HCT116 (cell line): ENCODE results near the gene KIRREL1. TPM values are rescaled to one million over a fixed set of nuclear protein-coding genes. Genes with fewer than 3 reads are reported as not detected.

Source experiments
- ATAC-seq: fragments of 200-7000 bp; cut with Tn5 transposase; 2 replicates; pipeline ENCODE4 v1.9.1; 2020; ENCODE audit warnings: mild to moderate bottlenecking, moderate library complexity
- BruUV-seq: library from RNA; stranded (reverse); fragments of 400-500 nt; replicated peaks from 2 replicates; lab custom pipeline; 2021; lab: Mats Ljungman, UMichigan
- CTCF ChIA-PET: fragments of 300-600 bp; sonication (Branson Sonifier 250); formaldehyde crosslinking; loops from one replicate; lab custom pipeline; 2021; ENCODE audit warnings: antibody characterized with exemption; lab: Charles Lee
- POLR2A ChIA-PET: fragments of 300-600, 350-600 bp; sonication (Branson Sonifier 250); formaldehyde crosslinking; loops from one replicate; lab custom pipeline; 2021; ENCODE audit warnings: antibody characterized with exemption; lab: Charles Lee
- RAD21 ChIA-PET, 2 experiments: fragments of 300-600 bp; sonication (Branson Sonifier 250); formaldehyde crosslinking; loops; one replicate each; lab custom pipeline; 2023; ENCODE audit warnings: low total read pairs in 2 of 2; ENCODE audit not compliant: uncharacterized antibody in 2 of 2, unreplicated experiment in 2 of 2, low non-redundant PET in 1 of 2; lab: Charles Lee
- DNase-seq: peaks from one replicate; pipeline ENCODE4 v3.0.0-alpha.2; 2010; ENCODE audit warnings: low read depth, low spot score
- H2AFZ ChIP-seq: fragments of 200-600 bp; shearing (Covaris generic), sonication (generic); 2 replicates; pipeline ENCODE4 v1.6.1; 2017; ENCODE audit warnings: low read depth, mixed run types, mixed read lengths, antibody characterized with exemption, low read length; ENCODE audit not compliant: poor library complexity, severe bottlenecking
- H3K27ac ChIP-seq: 2 replicates; pipeline ENCODE4 v1.5.1; 2012; ENCODE audit warnings: low read depth, low read length
- H3K27me3 ChIP-seq: fragments of 200-600 bp; sonication (generic); 2 replicates; pipeline ENCODE4 v1.6.1; 2016; ENCODE audit warnings: mixed run types, low read length, mixed read lengths; ENCODE audit not compliant: insufficient read depth
- H3K36me3 ChIP-seq, 2 experiments: fragments of 200-500 bp in 1 of 2; fragments of 200-600 bp in 1 of 2; sonication (Bioruptor generic) in 1 of 2; sonication (generic) in 1 of 2; 2 replicates each; pipeline versions ENCODE4 v1.5.1 to v1.6.1; 2014 to 2016; ENCODE audit warnings: low read length in 2 of 2, inconsistent platforms in 1 of 2, mixed read lengths in 1 of 2, mixed run types in 1 of 2; ENCODE audit not compliant: insufficient read depth in 2 of 2, control insufficient read depth in 1 of 2
- H3K4me1 ChIP-seq, 2 experiments: fragments of 200-600 bp in 1 of 2; sonication (generic) in 1 of 2; 2 replicates each; pipeline versions ENCODE4 v1.5.1 to v1.6.1; 2012 to 2017; ENCODE audit warnings: low read length in 2 of 2, inconsistent platforms in 1 of 2, mild to moderate bottlenecking in 1 of 2, mixed read lengths in 1 of 2, mixed run types in 1 of 2, moderate library complexity in 1 of 2; ENCODE audit not compliant: insufficient read depth in 2 of 2, control insufficient read depth in 1 of 2
- H3K4me2 ChIP-seq: fragments of 200-600 bp; sonication (generic); 2 replicates; pipeline ENCODE4 v1.6.1; 2017; ENCODE audit warnings: mixed run types, low read length, mixed read lengths
- H3K4me3 ChIP-seq, 2 experiments: fragments of 200-600 bp in 1 of 2; sonication (generic) in 1 of 2; replicated peaks in 1 of 2; 2 replicates each; pipeline ENCODE4 v1.5.1; 2011 to 2016; ENCODE audit warnings: low read length in 2 of 2, control low read depth in 1 of 2, low read depth in 1 of 2, mild to moderate bottlenecking in 1 of 2, mixed read lengths in 1 of 2, mixed run types in 1 of 2
- H3K79me2 ChIP-seq: fragments of 200-600 bp; sonication (generic); 2 replicates; pipeline ENCODE4 v1.6.1; 2017; ENCODE audit warnings: mild to moderate bottlenecking, mixed run types, low read length, moderate library complexity, mixed read lengths; ENCODE audit not compliant: insufficient read depth
- H3K9ac ChIP-seq: fragments of 200-600 bp; sonication (generic); 2 replicates; pipeline ENCODE4 v1.6.1; 2016; ENCODE audit warnings: low read length, mixed read lengths
- H3K9me2 ChIP-seq: fragments of 200-600 bp; sonication (generic), shearing (Covaris generic); 2 replicates; pipeline ENCODE4 v1.6.1; 2017; ENCODE audit warnings: mixed run types, mild to moderate bottlenecking, moderate library complexity; ENCODE audit not compliant: insufficient read depth
- H3K9me3 ChIP-seq, 2 experiments: fragments of 200-500 bp in 1 of 2; fragments of 200-600 bp in 1 of 2; sonication (Bioruptor generic) in 1 of 2; sonication (generic) in 1 of 2; 2 replicates each; pipeline ENCODE4 v1.6.1; 2014 to 2017; ENCODE audit warnings: low read length in 2 of 2, mixed read lengths in 2 of 2, inconsistent platforms in 1 of 2, low read depth in 1 of 2, mild to moderate bottlenecking in 1 of 2, mixed run types in 1 of 2, moderate library complexity in 1 of 2; ENCODE audit not compliant: control insufficient read depth in 1 of 2, insufficient read depth in 1 of 2
- H4K20me1 ChIP-seq: fragments of 200-600 bp; sonication (generic), shearing (Covaris generic); 2 replicates; pipeline ENCODE4 v1.6.1; 2017; ENCODE audit warnings: mixed run types, mild to moderate bottlenecking, moderate library complexity; ENCODE audit not compliant: insufficient read depth
- CBX3 ChIP-seq: IDR thresholded peaks from 2 replicates; pipeline ENCODE4 v1.6.1; 2012; ENCODE audit warnings: low read depth
- CEBPB ChIP-seq: IDR thresholded peaks from 2 replicates; pipeline ENCODE4 v1.6.1; 2012; ENCODE audit warnings: low read depth
- CTCF ChIP-seq, 3 experiments: fragments of 200-600 bp in 1 of 3; sonication (generic) in 1 of 3; IDR thresholded peaks in 2 of 3; conservative IDR thresholded peaks in 1 of 3; 2 replicates each; pipeline ENCODE4 v1.5.1; 2012 to 2017; ENCODE audit warnings: low read depth in 2 of 3, low read length in 2 of 3, antibody characterized with exemption in 1 of 3, borderline replicate concordance in 1 of 3, control low read depth in 1 of 3, mild to moderate bottlenecking in 1 of 3, mixed read lengths in 1 of 3, mixed run types in 1 of 3, moderate library complexity in 1 of 3; ENCODE audit not compliant: insufficient read depth in 1 of 3
- EGR1 ChIP-seq: IDR thresholded peaks from 2 replicates; pipeline ENCODE4 v1.6.1; 2012; ENCODE audit warnings: low read depth
- EZH2 ChIP-seq: fragments of 200-600 bp; sonication (generic); IDR thresholded peaks from 2 replicates; pipeline ENCODE4 v1.6.1; 2017; ENCODE audit warnings: antibody characterized with exemption, mixed run types
- EZH2phosphoT487 ChIP-seq: fragments of 200-600 bp; IDR thresholded peaks from 2 replicates; pipeline ENCODE4 v1.6.1; 2018; ENCODE audit warnings: antibody characterized with exemption, borderline replicate concordance
- JUND ChIP-seq: IDR thresholded peaks from 2 replicates; pipeline ENCODE4 v1.6.1; 2012
- MAX ChIP-seq: IDR thresholded peaks from 2 replicates; pipeline ENCODE4 v1.6.1; 2012
- POLR2A ChIP-seq: IDR thresholded peaks from 2 replicates; pipeline ENCODE4 v1.7.0; 2011; ENCODE audit warnings: borderline replicate concordance; ENCODE audit not compliant: insufficient read depth, insufficient read length; ENCODE audit errors: extremely low read depth
- POLR2AphosphoS5 ChIP-seq: IDR thresholded peaks from 2 replicates; pipeline ENCODE4 v1.6.1; 2011; ENCODE audit warnings: mild to moderate bottlenecking, low read depth, low read length, moderate library complexity
- RAD21 ChIP-seq: IDR thresholded peaks from 2 replicates; pipeline ENCODE4 v1.6.1; 2012; ENCODE audit warnings: low read depth, mild to moderate bottlenecking
- SIN3A ChIP-seq: IDR thresholded peaks from 2 replicates; pipeline ENCODE4 v1.6.1; 2012; ENCODE audit warnings: low read depth
- SP1 ChIP-seq: IDR thresholded peaks from 2 replicates; pipeline ENCODE4 v1.6.1; 2012; ENCODE audit warnings: low read depth
- SRF ChIP-seq: IDR thresholded peaks from 2 replicates; pipeline ENCODE4 v1.6.1; 2012; ENCODE audit warnings: low read depth
- TCF7L2 ChIP-seq: IDR thresholded peaks from 2 replicates; pipeline ENCODE4 v1.7.0; 2011; ENCODE audit warnings: borderline replicate concordance, inconsistent platforms; ENCODE audit not compliant: insufficient read depth, insufficient read length; ENCODE audit errors: extremely low read depth
- YY1 ChIP-seq: IDR thresholded peaks from 2 replicates; pipeline ENCODE4 v1.6.1; 2011; ENCODE audit warnings: low read length, low read depth, moderate library complexity, mild to moderate bottlenecking; ENCODE audit not compliant: insufficient replicate concordance; ENCODE audit errors: extremely low read depth
- ZFX ChIP-seq: fragments of 450-650 bp; IDR thresholded peaks from 2 replicates; pipeline ENCODE4 v1.6.1; 2017
- ZNF274 ChIP-seq: fragments of 200-500 bp; sonication (Bioruptor generic); IDR thresholded peaks from 2 replicates; pipeline ENCODE4 v1.6.1; 2014; ENCODE audit warnings: mild to moderate bottlenecking, low read depth, low read length, inconsistent platforms
- intact Hi-C: fragments of 100-400 bp; cut with micrococcal nuclease; formaldehyde crosslinking; loops from 2 replicates; pipeline ENCODE4 v1.10.0; 2022
- total RNA-seq: library from RNA; stranded (reverse); gene quantifications from one replicate; pipeline ENCODE4 v1.2.1, GENCODE V29; 2021; ENCODE audit not compliant: unreplicated experiment
- TF ChIP-seq, protein P1 (sequence below): IDR thresholded peaks from 2 replicates; pipeline ENCODE4 v1.6.1; 2012; ENCODE audit warnings: low read depth
- TF ChIP-seq, protein P2 (sequence below): IDR thresholded peaks from 2 replicates; pipeline ENCODE4 v1.6.1; 2011; ENCODE audit warnings: mild to moderate bottlenecking, low read length, moderate library complexity; ENCODE audit not compliant: insufficient replicate concordance; ENCODE audit errors: extremely low read depth

KIRREL1 gene
- total RNA-seq, 1 experiment from 2014 or later: 20.0 TPM

DNA sequence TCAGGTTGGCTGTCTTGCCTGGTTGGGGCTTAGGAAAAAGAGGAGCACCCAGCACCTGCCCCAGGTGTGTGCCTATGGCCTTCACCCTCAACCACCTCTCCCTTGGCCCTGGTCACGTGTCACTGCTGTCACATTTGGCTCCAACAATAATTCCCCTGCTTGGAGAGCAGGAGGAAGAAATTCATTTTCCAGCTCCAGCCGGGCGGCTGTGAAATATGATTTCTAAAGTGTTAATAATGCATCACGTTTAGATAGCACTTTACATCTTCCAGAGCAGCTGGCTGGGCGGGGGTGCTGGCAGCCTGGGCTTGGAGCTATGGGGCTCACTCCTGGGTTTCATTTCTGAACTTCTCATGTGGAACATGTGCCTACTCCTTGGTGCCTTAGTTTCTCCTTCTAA, 63.1 kb downstream of the KIRREL1 start:
- H3K79me2 ChIP-seq: peaks cover 6% of the 10 kb centered on the region; the same call in 1 of the 2 replicates
- no peak overlapping the region for H3K4me2 ChIP-seq
- ATAC-seq (no peak), DNase-seq (no peak)
- H2AFZ ChIP-seq: no peak overlapping the region
- H3K36me3 ChIP-seq: no peaks in the 10 kb centered on the region
- no peak overlapping the region for H3K4me3 ChIP-seq
- POLR2A ChIA-PET: interaction anchor here (0.6 kb wide), 1 partner anchor 66 kb away, joined by 3 read pairs; no protein-coding TSS in a partner anchor
- H3K9ac ChIP-seq: no peak overlapping the region
- BruUV-seq: no TSS peak
- RAD21 ChIA-PET: no interaction called here
- no peak for TF ChIP-seq RAD21
- TF ChIP-seq CEBPB: no peak
- no peak for TF ChIP-seq SP1
- TF ChIP-seq TCF7L2: no peak
- no peak for TF ChIP-seq MAX
- TF ChIP-seq POLR2AphosphoS5: no peak
- TF ChIP-seq, protein P1, sequence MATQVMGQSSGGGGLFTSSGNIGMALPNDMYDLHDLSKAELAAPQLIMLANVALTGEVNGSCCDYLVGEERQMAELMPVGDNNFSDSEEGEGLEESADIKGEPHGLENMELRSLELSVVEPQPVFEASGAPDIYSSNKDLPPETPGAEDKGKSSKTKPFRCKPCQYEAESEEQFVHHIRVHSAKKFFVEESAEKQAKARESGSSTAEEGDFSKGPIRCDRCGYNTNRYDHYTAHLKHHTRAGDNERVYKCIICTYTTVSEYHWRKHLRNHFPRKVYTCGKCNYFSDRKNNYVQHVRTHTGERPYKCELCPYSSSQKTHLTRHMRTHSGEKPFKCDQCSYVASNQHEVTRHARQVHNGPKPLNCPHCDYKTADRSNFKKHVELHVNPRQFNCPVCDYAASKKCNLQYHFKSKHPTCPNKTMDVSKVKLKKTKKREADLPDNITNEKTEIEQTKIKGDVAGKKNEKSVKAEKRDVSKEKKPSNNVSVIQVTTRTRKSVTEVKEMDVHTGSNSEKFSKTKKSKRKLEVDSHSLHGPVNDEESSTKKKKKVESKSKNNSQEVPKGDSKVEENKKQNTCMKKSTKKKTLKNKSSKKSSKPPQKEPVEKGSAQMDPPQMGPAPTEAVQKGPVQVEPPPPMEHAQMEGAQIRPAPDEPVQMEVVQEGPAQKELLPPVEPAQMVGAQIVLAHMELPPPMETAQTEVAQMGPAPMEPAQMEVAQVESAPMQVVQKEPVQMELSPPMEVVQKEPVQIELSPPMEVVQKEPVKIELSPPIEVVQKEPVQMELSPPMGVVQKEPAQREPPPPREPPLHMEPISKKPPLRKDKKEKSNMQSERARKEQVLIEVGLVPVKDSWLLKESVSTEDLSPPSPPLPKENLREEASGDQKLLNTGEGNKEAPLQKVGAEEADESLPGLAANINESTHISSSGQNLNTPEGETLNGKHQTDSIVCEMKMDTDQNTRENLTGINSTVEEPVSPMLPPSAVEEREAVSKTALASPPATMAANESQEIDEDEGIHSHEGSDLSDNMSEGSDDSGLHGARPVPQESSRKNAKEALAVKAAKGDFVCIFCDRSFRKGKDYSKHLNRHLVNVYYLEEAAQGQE: no peak
- no peak for TF ChIP-seq ZNF274
- TF ChIP-seq SRF: no peak
- TF ChIP-seq ZFX: no peak
- TF ChIP-seq POLR2A: no peak
- no peak for TF ChIP-seq YY1
- TF ChIP-seq JUND: no peak
- TF ChIP-seq, protein P2, sequence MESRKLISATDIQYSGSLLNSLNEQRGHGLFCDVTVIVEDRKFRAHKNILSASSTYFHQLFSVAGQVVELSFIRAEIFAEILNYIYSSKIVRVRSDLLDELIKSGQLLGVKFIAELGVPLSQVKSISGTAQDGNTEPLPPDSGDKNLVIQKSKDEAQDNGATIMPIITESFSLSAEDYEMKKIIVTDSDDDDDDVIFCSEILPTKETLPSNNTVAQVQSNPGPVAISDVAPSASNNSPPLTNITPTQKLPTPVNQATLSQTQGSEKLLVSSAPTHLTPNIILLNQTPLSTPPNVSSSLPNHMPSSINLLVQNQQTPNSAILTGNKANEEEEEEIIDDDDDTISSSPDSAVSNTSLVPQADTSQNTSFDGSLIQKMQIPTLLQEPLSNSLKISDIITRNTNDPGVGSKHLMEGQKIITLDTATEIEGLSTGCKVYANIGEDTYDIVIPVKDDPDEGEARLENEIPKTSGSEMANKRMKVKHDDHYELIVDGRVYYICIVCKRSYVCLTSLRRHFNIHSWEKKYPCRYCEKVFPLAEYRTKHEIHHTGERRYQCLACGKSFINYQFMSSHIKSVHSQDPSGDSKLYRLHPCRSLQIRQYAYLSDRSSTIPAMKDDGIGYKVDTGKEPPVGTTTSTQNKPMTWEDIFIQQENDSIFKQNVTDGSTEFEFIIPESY: no peak
- TF ChIP-seq SIN3A: no peak
- TF ChIP-seq CTCF (IDR thresholded peaks at IDR 0.05 in 2 of 3, conservative IDR thresholded peaks at IDR 0.05 in 1 of 3; ENCODE audit: borderline replicate concordance in 1 of 3, insufficient read depth in 1 of 3, low read depth in 2 of 3, low read length in 2 of 3): no peak
- TF ChIP-seq EZH2phosphoT487: no peak
- no peak for TF ChIP-seq EZH2
- TF ChIP-seq EGR1: no peak
- TF ChIP-seq CBX3: no peak
- no peaks in the 10 kb centered on the region for H4K20me1 ChIP-seq
- no peak overlapping the region for H3K27ac ChIP-seq
- H3K9me2 ChIP-seq: no peaks in the 10 kb centered on the region
- intact Hi-C loops: no loop called here
- no peaks in the 10 kb centered on the region for H3K27me3 ChIP-seq
- CTCF ChIA-PET: interaction anchor here (1.3 kb wide), 1 partner anchor 64 kb away, joined by 3 read pairs; no protein-coding TSS in a partner anchor
- H3K4me1 ChIP-seq: peaks cover 0 to 13% of the 10 kb centered on the region in 2 experiments; a peak in 2 of 4 replicates
- H3K9me3 ChIP-seq: no peaks in the 10 kb centered on the region
